Activated naive CD8-positive, alpha-beta T cell treated with anti-CD3 and anti-CD28 coated beads, Interleukin-2, amount 10 ng/mL, durations not matched to agents 7 days and 5 days (primary cell): Measurements from ENCODE around the gene RPGRIP1. TPM values are rescaled to one million over a fixed set of nuclear protein-coding genes. Genes with fewer than 3 reads are reported as not detected.
"Not testable (repeated sequence)": the region's sequence is repeated elsewhere in the genome, so short reads cannot be mapped to it uniquely, and the experiment has no call there.

ENCODE experiments used
- ATAC-seq: fragments of 150-1000 bp; cut with Tn5 transposase; one replicate; pipeline ENCODE4 v1.10.0; 2021; ENCODE audit warnings: low read depth, moderate library complexity
- POLR2A ChIA-PET: fragments of 350-600 bp; sonication (Branson Sonifier 250); formaldehyde crosslinking; loops from one replicate; lab custom pipeline; 2021; ENCODE audit warnings: antibody characterized with exemption; lab: Charles Lee
- DNase-seq: peaks from one replicate; pipeline ENCODE4 v3.0.0; 2021
- H3K27ac Mint-ChIP-seq: one replicate; pipeline ENCODE4 v1.8.0; 2022; ENCODE audit warnings: mild to moderate bottlenecking, mixed read lengths
- H3K27me3 Mint-ChIP-seq: one replicate; pipeline ENCODE4 v1.8.0; 2022; ENCODE audit warnings: mild to moderate bottlenecking, moderate library complexity, mixed read lengths
- H3K36me3 Mint-ChIP-seq: one replicate; pipeline ENCODE4 v1.8.0; 2021; ENCODE audit warnings: mild to moderate bottlenecking, mixed read lengths
- H3K4me1 Mint-ChIP-seq: one replicate; pipeline ENCODE4 v1.8.0; 2021; ENCODE audit warnings: mixed read lengths
- H3K4me3 Mint-ChIP-seq: one replicate; pipeline ENCODE4 v1.8.0; 2022; ENCODE audit warnings: mild to moderate bottlenecking, moderate library complexity, mixed read lengths
- H3K9me3 Mint-ChIP-seq: one replicate; pipeline ENCODE4 v1.8.0; 2021; ENCODE audit warnings: mixed read lengths
- total RNA-seq, 2 experiments: library from RNA; stranded (reverse); gene quantifications; one replicate each; pipeline ENCODE4 v1.2.3, GENCODE V29; 2021

Gene RPGRIP1
- total RNA-seq, 2 experiments from 2014 or later: not detected

GRCh38 chr14:21264025-21264801 is 15.7 kb upstream of the RPGRIP1 start:
- peak; percentile 71 for ATAC-seq
- Mint-ChIP-seq H3K27ac (peak overlapping the region; percentile 81), H3K9me3 (no peaks in the 10 kb centered on the region), H3K4me1 (peaks cover 65% of the 10 kb centered on the region), H3K36me3 (peaks cover 58% of the 10 kb centered on the region), H3K4me3 (peak overlapping the region; percentile 99), H3K27me3 (no peaks in the 10 kb centered on the region)
- DNase-seq: no peak
- POLR2A ChIA-PET: interaction anchor here (1.0 to 2.5 kb wide), 9 partner anchors 9 to 247 kb away, joined by 3 to 17 read pairs (median 4); partner anchors contain the start of genes METTL3 and SUPT16H

- no peak for DNase-seq
- peak overlapping the region; percentile 99 for H3K4me3 Mint-ChIP-seq
- ATAC-seq: no peak
- H3K4me1 Mint-ChIP-seq: peaks cover 54% of the 10 kb centered on the region
- H3K36me3 Mint-ChIP-seq: peaks cover 43% of the 10 kb centered on the region
- H3K27me3 Mint-ChIP-seq: no peaks in the 10 kb centered on the region
- H3K9me3 Mint-ChIP-seq: no peaks in the 10 kb centered on the region
- POLR2A ChIA-PET: interaction anchor here (0.7 to 2.0 kb wide), 2 partner anchors 11 to 117 kb away, joined by 3 to 5 read pairs; partner anchors contain the start of gene SUPT16H
- peak overlapping the region; percentile 71 for H3K27ac Mint-ChIP-seq
These were observed 12.4 kb upstream of the RPGRIP1 start for GRCh38 chr14:21267431-21267845.

- peak overlapping the region; percentile 99 for H3K4me3 Mint-ChIP-seq
- peaks cover 41% of the 10 kb centered on the region for H3K36me3 Mint-ChIP-seq
- POLR2A ChIA-PET: interaction anchor here (0.7 to 2.0 kb wide), 3 partner anchors 11 to 116 kb away, joined by 3 to 5 read pairs (median 3); partner anchors contain the start of gene SUPT16H
- DNase-seq (no peak), ATAC-seq (no peak)
- H3K9me3 Mint-ChIP-seq: no peaks in the 10 kb centered on the region
- H3K27ac Mint-ChIP-seq: peak overlapping the region; percentile 71
- H3K27me3 Mint-ChIP-seq: no peaks in the 10 kb centered on the region
- peaks cover 50% of the 10 kb centered on the region for H3K4me1 Mint-ChIP-seq
These were observed 11.8 kb upstream of the RPGRIP1 start for GRCh38 chr14:21267886-21268616.

- Mint-ChIP-seq H3K4me1 (peaks cover 44% of the 10 kb centered on the region), H3K36me3 (peaks cover 35% of the 10 kb centered on the region), H3K9me3 (no peaks in the 10 kb centered on the region), H3K4me3 (peak overlapping the region; percentile 99), H3K27ac (peak overlapping the region; percentile 100), H3K27me3 (no peaks in the 10 kb centered on the region)
- DNase-seq (no peak), ATAC-seq (peak; percentile 0)
- POLR2A ChIA-PET: interaction anchor here (1.1 to 2.0 kb wide), 3 partner anchors 12 to 16 kb away, joined by 3 to 5 read pairs (median 3); no protein-coding TSS in a partner anchor
These were observed 11.1 kb upstream of the RPGRIP1 start for GRCh38 chr14:21268617-21269251.

GRCh38 chr14:21269252-21270046 is 10.4 kb upstream of the RPGRIP1 start, which contains the start of gene HNRNPC:
Gene HNRNPC (minus strand): TSS chr14:21269442. CDS start chr14:21234193, 35,249 bp downstream.
- ATAC-seq: peak; percentile 92

DNA sequence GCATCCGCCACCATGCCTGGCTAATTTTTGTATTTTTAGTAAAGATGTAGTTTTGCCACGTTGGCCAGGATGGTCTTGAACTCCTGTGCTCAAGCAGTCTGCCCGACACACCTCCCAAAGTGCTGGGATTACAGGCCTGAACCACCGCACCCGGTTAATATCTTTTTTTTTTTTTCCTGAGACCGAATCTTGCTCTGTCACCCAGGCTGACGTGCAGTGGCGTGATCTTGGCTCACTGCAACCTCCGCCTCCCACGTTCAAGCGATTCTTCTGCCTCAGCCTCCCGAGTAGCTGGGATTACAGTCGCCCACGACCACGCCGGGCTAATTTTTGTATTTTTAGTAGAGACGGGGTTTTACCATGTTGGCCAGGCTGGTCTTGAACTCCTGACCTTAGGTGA is 7.2 kb upstream of the RPGRIP1 start:
- H3K27ac Mint-ChIP-seq, H3K4me3 Mint-ChIP-seq, H3K9me3 Mint-ChIP-seq, ATAC-seq, DNase-seq, H3K27me3 Mint-ChIP-seq, POLR2A ChIA-PET: not testable (repeated sequence)
- peaks cover 12% of the 10 kb centered on the region for H3K4me1 Mint-ChIP-seq
- peaks cover 10% of the 10 kb centered on the region for H3K36me3 Mint-ChIP-seq

More at GRCh38 chr14:21269252-21270046, 10.4 kb upstream of the RPGRIP1 start, which contains the start of gene HNRNPC:
- peak within 1 kb of the TSS; percentile 99 for H3K4me3 Mint-ChIP-seq
- DNase-seq: peak; percentile 100
- no peaks in the 10 kb centered on the region for H3K9me3 Mint-ChIP-seq
- H3K27ac Mint-ChIP-seq: peak within 1 kb of the TSS; percentile 100
- H3K27me3 Mint-ChIP-seq: no peaks in the 10 kb centered on the region
- POLR2A ChIA-PET: interaction anchor here (0.8 to 1.5 kb wide), 3 partner anchors 15 to 168 kb away, joined by 3 to 6 read pairs (median 3); no protein-coding TSS in a partner anchor
- H3K36me3 Mint-ChIP-seq: peaks cover 30% of the 10 kb centered on the region
- peaks cover 38% of the 10 kb centered on the region for H3K4me1 Mint-ChIP-seq

- peaks cover 3% of the 10 kb centered on the region for H3K27me3 Mint-ChIP-seq
- no peak for ATAC-seq
- H3K36me3 Mint-ChIP-seq: no peaks in the 10 kb centered on the region
- H3K27ac Mint-ChIP-seq: no peak overlapping the region
- H3K4me1 Mint-ChIP-seq: peaks cover 4% of the 10 kb centered on the region
- H3K4me3 Mint-ChIP-seq: no peak overlapping the region
- POLR2A ChIA-PET: interaction anchor here (0.8 kb wide), 1 partner anchor 11 kb away, joined by 3 read pairs; no protein-coding TSS in a partner anchor
- DNase-seq: no peak
- H3K9me3 Mint-ChIP-seq: no peaks in the 10 kb centered on the region
These were observed 4.5 kb upstream of the RPGRIP1 start for GRCh38 chr14:21275261-21275858.

DNA sequence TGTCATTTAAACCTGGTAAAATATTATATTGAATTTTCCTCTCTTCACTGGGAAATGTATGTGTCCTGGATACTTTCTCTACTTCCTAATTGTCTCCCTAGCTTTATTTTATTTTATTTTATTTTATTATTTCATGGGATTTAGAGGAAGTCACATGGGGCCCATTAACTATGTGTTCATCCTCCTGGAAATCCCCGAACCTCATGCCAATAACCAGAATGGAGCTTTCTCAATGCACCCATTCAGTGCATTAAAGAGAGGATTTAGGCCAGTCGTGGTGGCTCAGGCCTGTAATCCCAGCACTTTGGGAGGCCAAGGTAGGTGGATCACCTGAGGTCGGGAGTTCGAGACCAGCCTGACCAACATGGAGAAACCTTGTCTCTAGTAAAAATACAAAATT is 1.3 kb upstream of the RPGRIP1 start:
- no peak for ATAC-seq
- Mint-ChIP-seq H3K4me1 (peaks cover 2% of the 10 kb centered on the region), H3K36me3 (no peaks in the 10 kb centered on the region), H3K27ac (no peak overlapping the region), H3K27me3 (peaks cover 6% of the 10 kb centered on the region), H3K4me3 (no peak overlapping the region), H3K9me3 (no peaks in the 10 kb centered on the region)
- POLR2A ChIA-PET: no interaction called here
- no peak for DNase-seq

GRCh38 chr14:21281917-21282316 is 2.0 kb downstream of the RPGRIP1 start:
- ATAC-seq, H3K9me3 Mint-ChIP-seq: not testable (repeated sequence)
- peaks cover 15% of the 10 kb centered on the region for H3K27me3 Mint-ChIP-seq

DNA sequence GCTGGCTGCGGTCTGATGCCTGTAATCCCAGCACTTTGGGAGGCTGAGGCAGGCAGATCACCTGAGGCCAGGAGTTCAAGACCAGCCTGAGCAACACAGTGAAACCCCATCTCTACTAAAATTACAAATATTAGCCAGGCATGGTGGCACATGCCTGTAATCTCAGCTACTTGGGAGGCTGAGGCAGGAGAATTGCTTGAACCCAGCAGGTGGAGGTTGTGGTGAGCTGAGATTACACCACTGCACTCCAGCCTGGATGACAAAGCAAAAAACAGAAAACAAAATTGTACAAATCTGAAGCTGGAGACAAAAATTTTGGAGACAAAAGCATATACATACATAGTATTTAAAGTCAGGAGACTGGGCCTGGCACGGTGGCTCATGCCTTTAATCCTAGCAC is 6.6 kb downstream of the RPGRIP1 start:
- not testable (repeated sequence) for DNase-seq

More at GRCh38 chr14:21281917-21282316, 2.0 kb downstream of the RPGRIP1 start:
- H3K36me3 Mint-ChIP-seq, H3K27ac Mint-ChIP-seq, DNase-seq, POLR2A ChIA-PET, H3K4me1 Mint-ChIP-seq, H3K4me3 Mint-ChIP-seq: not testable (repeated sequence)

GRCh38 chr14:21287168-21287567 is 7.3 kb downstream of the RPGRIP1 start:
- Mint-ChIP-seq H3K4me3 (no peak overlapping the region), H3K9me3 (no peaks in the 10 kb centered on the region), H3K36me3 (no peaks in the 10 kb centered on the region), H3K27me3 (peaks cover 12% of the 10 kb centered on the region), H3K4me1 (no peaks in the 10 kb centered on the region), H3K27ac (no peak overlapping the region)
- POLR2A ChIA-PET: no interaction called here
- DNase-seq (no peak), ATAC-seq (no peak)

More for the DNA sequence above, 6.6 kb downstream of the RPGRIP1 start:
- H3K4me1 Mint-ChIP-seq, H3K27ac Mint-ChIP-seq, ATAC-seq, H3K36me3 Mint-ChIP-seq, H3K9me3 Mint-ChIP-seq, H3K4me3 Mint-ChIP-seq, POLR2A ChIA-PET: not testable (repeated sequence)
- peaks cover 12% of the 10 kb centered on the region for H3K27me3 Mint-ChIP-seq

GRCh38 chr14:21294026-21294425 is 14.1 kb downstream of the RPGRIP1 start:
- H3K27me3 Mint-ChIP-seq: peaks cover 11% of the 10 kb centered on the region
- H3K36me3 Mint-ChIP-seq, ATAC-seq, H3K9me3 Mint-ChIP-seq, POLR2A ChIA-PET, H3K4me3 Mint-ChIP-seq, H3K27ac Mint-ChIP-seq, DNase-seq, H3K4me1 Mint-ChIP-seq: not testable (repeated sequence)
